Parathyroid adenoma (tissue), 2 donors: ENCODE data around the gene ZNF76.
A peak's percentile ranks its signal among the peaks of the same experiment; 100 is the strongest.

Experiments
- H2AFZ ChIP-seq: fragments of 300-600 bp; sonication (generic); one replicate; pipeline ENCODE4 v1.7.0; 2017; ENCODE audit warnings: antibody characterized with exemption, mild to moderate bottlenecking
- H3K27ac ChIP-seq: fragments of 300-600 bp; sonication (generic); one replicate; pipeline ENCODE4 v1.7.0; 2017
- H3K27me3 ChIP-seq: fragments of 300-600 bp; sonication (generic); one replicate; pipeline ENCODE4 v1.7.0; 2017; ENCODE audit warnings: low read length; ENCODE audit not compliant: control insufficient read depth, insufficient read depth
- H3K36me3 ChIP-seq: fragments of 300-600 bp; sonication (generic); one replicate; pipeline ENCODE4 v1.7.0; 2017; ENCODE audit warnings: low read length; ENCODE audit not compliant: control insufficient read depth, insufficient read depth
- H3K4me1 ChIP-seq: fragments of 300-600 bp; sonication (generic); one replicate; pipeline ENCODE4 v1.7.0; 2017; ENCODE audit warnings: control low read depth
- H3K4me2 ChIP-seq: fragments of 300-600 bp; sonication (generic); one replicate; pipeline ENCODE4 v1.7.0; 2017; ENCODE audit warnings: low read length
- H3K4me3 ChIP-seq: fragments of 300-600 bp; sonication (generic); one replicate; pipeline ENCODE4 v1.7.0; 2017; ENCODE audit warnings: low read depth, low read length
- H3K79me2 ChIP-seq: fragments of 300-600 bp; sonication (generic); one replicate; pipeline ENCODE4 v1.7.0; 2017; ENCODE audit warnings: control low read depth
- H3K9ac ChIP-seq: fragments of 300-600 bp; sonication (generic); one replicate; pipeline ENCODE4 v1.7.0; 2017; ENCODE audit warnings: mild to moderate bottlenecking
- H3K9me3 ChIP-seq: fragments of 300-600 bp; sonication (generic); one replicate; pipeline ENCODE4 v1.7.0; 2017; ENCODE audit warnings: low read length; ENCODE audit not compliant: control insufficient read depth
- CTCF ChIP-seq: fragments of 300-600 bp; sonication (generic); IDR thresholded peaks from one replicate; pipeline ENCODE4 v1.7.0; 2017; ENCODE audit warnings: antibody characterized with exemption, mild to moderate bottlenecking
- donor health status: primary hyperparathyroidism.

ZNF76 gene

GRCh38 chr6:35278708-35279107 is 19.2 kb downstream of the ZNF76 start:
- H3K36me3 ChIP-seq: no peaks in the 10 kb centered on the region
- no peak for TF ChIP-seq CTCF
- no peaks in the 10 kb centered on the region for H3K9me3 ChIP-seq
- H2AFZ ChIP-seq: no peak overlapping the region
- no peak overlapping the region for H3K4me2 ChIP-seq
- H3K9ac ChIP-seq: no peak overlapping the region
- no peaks in the 10 kb centered on the region for H3K27me3 ChIP-seq
- H3K27ac ChIP-seq: no peak overlapping the region
- peaks cover 11% of the 10 kb centered on the region for H3K79me2 ChIP-seq
- no peak overlapping the region for H3K4me3 ChIP-seq
- peaks cover 6% of the 10 kb centered on the region for H3K4me1 ChIP-seq

GRCh38 chr6:35280903-35281302 is 21.4 kb downstream of the ZNF76 start:
- Histone ChIP-seq H3K4me1 (peaks cover 6% of the 10 kb centered on the region), H3K27ac (no peak overlapping the region), H3K79me2 (peaks cover 4% of the 10 kb centered on the region), H3K9ac (no peak overlapping the region), H3K9me3 (no peaks in the 10 kb centered on the region), H3K36me3 (no peaks in the 10 kb centered on the region), H2AFZ (no peak overlapping the region), H3K4me2 (peak overlapping the region; percentile 1), H3K4me3 (no peak overlapping the region), H3K27me3 (no peaks in the 10 kb centered on the region)
- TF ChIP-seq CTCF: no peak

GRCh38 chr6:35282472-35282871 is 22.9 kb downstream of the ZNF76 start:
- Histone ChIP-seq H3K36me3 (no peaks in the 10 kb centered on the region), H3K9ac (no peak overlapping the region), H3K4me2 (no peak overlapping the region), H3K79me2 (no peaks in the 10 kb centered on the region), H3K4me1 (peaks cover 6% of the 10 kb centered on the region), H3K27me3 (no peaks in the 10 kb centered on the region), H3K27ac (no peak overlapping the region), H3K9me3 (no peaks in the 10 kb centered on the region), H3K4me3 (no peak overlapping the region), H2AFZ (no peak overlapping the region)
- TF ChIP-seq CTCF: no peak

GRCh38 chr6:35283361-35283760 is 23.8 kb downstream of the ZNF76 start:
- H3K27me3 ChIP-seq: no peaks in the 10 kb centered on the region
- no peak overlapping the region for H3K4me2 ChIP-seq
- H3K36me3 ChIP-seq: no peaks in the 10 kb centered on the region
- no peak overlapping the region for H3K27ac ChIP-seq
- no peak overlapping the region for H3K4me3 ChIP-seq
- H3K9me3 ChIP-seq: no peaks in the 10 kb centered on the region
- no peak for TF ChIP-seq CTCF
- peaks cover 6% of the 10 kb centered on the region for H3K4me1 ChIP-seq
- H3K79me2 ChIP-seq: no peaks in the 10 kb centered on the region
- H3K9ac ChIP-seq: no peak overlapping the region
- H2AFZ ChIP-seq: no peak overlapping the region

- Histone ChIP-seq H3K27ac (no peak overlapping the region), H3K4me2 (no peak overlapping the region)
- no peak for TF ChIP-seq CTCF
Measured at GRCh38 chr6:35287671-35288396, 28.3 kb downstream of the ZNF76 start.

More at GRCh38 chr6:35287671-35288396, 28.3 kb downstream of the ZNF76 start:
- no peaks in the 10 kb centered on the region for H3K9me3 ChIP-seq
- H3K9ac ChIP-seq: no peak overlapping the region
- H3K79me2 ChIP-seq: no peaks in the 10 kb centered on the region
- H2AFZ ChIP-seq: no peak overlapping the region
- H3K36me3 ChIP-seq: no peaks in the 10 kb centered on the region
- H3K27me3 ChIP-seq: no peaks in the 10 kb centered on the region
- no peak overlapping the region for H3K4me3 ChIP-seq
- peaks cover 8% of the 10 kb centered on the region for H3K4me1 ChIP-seq
